Activated CD4-positive, CD25-positive, alpha-beta regulatory T cell treated with anti-CD3 and anti-CD28 coated beads, Interleukin-2, amount 50 U/mL, for 72 hours (primary cell): ENCODE data around the gene LRP1.
A peak's percentile ranks its signal among the peaks of the same experiment; 100 is the strongest.

Experiments
- DNase-seq: peaks from one replicate; pipeline ENCODE4 v3.0.0; 2021

The LRP1 gene

DNA sequence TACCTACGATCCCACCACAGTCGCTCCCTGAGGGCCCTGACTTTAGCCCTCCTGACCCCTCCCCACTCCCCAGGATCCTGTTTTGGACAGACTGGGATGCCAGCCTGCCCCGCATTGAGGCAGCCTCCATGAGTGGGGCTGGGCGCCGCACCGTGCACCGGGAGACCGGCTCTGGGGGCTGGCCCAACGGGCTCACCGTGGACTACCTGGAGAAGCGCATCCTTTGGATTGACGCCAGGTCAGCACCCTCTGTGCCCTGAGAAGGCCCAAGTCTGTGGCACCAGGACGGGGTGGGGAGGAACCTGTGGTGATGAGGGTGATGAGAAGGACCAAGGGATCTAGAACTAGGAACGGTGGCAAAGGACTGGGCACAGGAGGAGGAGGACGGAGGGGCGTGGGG, 49.1 kb downstream of the LRP1 start:
- no peak for DNase-seq

DNA sequence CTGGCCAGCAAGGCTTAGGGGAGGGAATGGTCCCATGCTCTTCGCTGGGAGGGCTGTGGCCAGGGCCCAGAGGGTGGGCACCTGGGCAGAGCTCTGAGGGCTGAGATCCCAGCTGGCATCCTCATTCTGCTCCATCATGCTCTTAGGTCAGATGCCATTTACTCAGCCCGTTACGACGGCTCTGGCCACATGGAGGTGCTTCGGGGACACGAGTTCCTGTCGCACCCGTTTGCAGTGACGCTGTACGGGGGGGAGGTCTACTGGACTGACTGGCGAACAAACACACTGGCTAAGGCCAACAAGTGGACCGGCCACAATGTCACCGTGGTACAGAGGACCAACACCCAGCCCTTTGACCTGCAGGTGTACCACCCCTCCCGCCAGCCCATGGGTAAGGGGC, 49.9 kb downstream of the LRP1 start:
- DNase-seq, result no peak

DNA sequence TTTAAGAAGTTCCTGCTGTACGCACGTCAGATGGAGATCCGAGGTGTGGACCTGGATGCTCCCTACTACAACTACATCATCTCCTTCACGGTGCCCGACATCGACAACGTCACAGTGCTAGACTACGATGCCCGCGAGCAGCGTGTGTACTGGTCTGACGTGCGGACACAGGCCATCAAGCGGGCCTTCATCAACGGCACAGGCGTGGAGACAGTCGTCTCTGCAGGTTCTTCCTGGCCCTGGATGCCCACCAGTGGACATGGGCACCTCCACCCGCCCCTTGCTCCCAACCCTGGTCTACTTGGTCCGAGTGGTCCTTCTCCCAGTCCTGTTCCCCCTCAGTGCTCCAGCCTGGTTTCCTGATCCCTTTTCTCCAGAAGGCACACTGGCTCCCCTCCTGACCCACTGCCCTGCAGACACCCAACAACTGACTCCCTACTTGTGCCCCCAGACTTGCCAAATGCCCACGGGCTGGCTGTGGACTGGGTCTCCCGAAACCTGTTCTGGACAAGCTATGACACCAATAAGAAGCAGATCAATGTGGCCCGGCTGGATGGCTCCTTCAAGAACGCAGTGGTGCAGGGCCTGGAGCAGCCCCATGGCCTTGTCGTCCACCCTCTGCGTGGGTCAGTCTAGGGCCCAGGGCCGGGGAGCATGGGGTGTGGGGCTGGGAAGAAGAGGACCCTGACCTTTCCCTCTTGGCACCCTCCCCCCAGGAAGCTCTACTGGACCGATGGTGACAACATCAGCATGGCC, 51.2 kb downstream of the LRP1 start:
- no peak for DNase-seq

DNA sequence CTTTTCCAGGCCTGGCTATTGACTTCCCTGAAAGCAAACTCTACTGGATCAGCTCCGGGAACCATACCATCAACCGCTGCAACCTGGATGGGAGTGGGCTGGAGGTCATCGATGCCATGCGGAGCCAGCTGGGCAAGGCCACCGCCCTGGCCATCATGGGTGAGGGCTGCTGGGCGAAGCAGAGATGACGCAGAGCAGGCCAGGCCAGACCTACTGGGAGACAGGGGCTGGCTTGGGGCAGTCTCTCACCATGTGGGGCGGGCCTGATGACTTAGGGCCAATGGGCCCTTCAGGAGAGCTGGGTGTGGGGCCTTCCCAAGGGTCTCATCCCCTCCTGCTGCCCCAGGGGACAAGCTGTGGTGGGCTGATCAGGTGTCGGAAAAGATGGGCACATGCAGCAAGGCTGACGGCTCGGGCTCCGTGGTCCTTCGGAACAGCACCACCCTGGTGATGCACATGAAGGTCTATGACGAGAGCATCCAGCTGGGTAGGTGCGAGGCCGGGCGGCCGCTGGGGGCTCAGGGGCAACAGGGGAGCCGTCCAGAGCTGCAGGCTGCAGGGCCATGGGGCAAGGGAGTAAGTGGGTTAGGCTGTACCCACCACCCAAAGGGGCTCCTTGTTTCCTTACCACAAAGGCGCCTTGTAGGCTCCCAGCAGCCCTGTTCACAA, 52.2 kb downstream of the LRP1 start:
- DNase-seq, result no peak

DNA sequence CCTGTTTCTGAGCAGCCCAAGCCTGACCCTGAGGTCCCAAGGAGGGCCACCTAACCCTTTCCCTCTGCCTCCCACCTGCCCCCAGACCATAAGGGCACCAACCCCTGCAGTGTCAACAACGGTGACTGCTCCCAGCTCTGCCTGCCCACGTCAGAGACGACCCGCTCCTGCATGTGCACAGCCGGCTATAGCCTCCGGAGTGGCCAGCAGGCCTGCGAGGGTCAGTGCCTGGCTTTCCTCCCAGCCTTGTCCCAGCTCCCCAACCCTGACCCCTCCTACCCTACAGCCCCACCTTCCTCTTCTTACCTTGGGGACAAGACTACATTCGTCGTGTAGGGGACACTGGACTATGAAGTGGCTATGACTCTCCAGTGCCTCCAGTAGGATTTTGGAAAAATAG, 52.8 kb downstream of the LRP1 start:
- no peak for DNase-seq

DNA sequence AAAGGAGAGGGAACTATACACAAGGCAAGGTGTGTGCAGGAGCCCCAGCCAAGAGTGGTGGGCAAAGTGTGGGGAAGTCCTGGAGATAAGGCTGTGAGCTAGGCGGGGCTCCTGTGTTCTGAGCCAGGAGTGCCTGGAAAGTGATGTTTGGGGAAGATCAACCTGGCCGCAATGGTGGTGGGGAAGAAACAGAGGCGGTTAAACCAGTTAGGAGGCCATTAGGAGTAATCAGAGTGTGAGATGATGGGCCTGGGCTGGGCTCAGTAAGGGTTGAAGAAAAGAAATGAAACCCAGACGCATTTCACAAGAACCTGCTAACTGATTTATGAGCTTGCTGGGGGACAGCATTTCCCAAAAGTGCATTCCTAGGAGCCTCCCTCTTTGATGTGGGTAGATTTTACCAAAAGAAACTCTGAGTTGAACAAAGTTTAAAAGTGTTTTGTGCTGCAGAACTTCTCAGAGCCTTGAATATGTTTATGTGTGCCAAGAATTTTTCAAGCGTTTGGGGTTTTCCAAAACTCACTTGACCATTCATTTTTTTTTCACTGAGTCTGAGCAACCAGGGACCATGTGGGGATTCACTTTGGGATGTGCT, 53.4 kb downstream of the LRP1 start:
- DNase-seq, result no peak

DNA sequence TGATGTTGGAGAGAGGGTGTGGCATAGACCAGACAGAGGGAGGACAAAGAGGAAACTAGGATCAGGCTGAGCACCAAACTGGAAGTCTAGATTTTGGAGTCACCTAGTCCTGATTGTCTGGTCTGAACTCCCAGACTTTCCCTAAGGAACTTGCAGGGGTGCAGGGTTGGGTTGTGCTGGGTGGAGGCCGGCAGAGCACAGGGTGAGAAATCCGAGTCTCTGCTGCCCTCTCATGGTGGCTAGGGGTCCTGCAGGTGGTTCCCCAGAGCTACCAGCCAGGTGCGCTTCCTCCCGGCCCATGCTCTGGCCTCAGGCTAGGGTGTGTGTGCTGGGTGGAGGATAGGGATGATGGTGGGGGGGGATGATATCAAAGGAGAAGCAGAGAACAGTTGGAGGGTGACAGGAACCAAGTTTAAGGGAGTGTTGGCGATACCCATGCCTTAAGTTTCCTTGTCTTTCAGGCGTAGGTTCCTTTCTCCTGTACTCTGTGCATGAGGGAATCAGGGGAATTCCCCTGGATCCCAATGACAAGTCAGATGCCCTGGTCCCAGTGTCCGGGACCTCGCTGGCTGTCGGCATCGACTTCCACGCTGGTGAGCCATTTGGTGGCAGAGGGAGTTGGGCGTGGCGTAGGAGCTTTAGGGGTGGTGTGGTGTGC, 54.8 kb downstream of the LRP1 start:
- peak; percentile 88 for DNase-seq

DNA sequence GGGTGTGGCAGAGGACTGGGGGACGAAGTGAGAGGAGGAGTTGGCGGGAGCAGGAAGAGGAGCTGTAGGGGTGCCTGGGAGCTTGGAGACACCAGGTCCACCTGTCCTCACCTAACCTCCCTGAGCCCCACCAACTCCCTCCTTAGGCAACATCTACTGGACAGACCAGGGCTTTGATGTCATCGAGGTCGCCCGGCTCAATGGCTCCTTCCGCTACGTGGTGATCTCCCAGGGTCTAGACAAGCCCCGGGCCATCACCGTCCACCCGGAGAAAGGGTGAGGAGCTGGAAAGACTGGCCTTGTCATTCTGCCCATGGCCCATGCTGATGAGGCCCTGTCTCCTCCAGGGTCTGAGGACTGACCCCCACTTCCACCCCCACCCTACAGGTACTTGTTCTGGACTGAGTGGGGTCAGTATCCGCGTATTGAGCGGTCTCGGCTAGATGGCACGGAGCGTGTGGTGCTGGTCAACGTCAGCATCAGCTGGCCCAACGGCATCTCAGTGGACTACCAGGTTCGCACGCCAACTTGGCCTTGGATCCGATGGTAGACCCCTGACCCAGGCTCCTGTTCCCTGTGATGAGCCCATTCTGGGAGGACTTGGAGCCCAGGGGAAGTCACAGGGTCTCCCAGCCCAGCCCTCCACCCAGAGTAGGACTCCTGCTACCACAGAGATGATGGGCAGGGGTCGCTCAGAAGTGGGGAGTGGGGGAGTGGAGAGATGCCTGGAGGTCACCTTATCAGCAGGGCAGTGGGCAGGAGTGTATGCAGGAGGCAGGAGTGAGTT, 55.8 kb downstream of the LRP1 start:
- no peak for DNase-seq

DNA sequence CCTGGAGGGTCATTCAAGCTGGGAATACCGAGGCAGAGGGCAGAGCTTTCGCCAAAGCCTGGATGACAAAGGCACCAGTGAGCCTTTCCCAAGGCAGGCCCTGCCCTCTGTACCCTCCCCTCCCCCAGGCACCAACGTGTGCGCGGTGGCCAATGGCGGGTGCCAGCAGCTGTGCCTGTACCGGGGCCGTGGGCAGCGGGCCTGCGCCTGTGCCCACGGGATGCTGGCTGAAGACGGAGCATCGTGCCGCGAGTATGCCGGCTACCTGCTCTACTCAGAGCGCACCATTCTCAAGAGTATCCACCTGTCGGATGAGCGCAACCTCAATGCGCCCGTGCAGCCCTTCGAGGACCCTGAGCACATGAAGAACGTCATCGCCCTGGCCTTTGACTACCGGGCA, 57.1 kb downstream of the LRP1 start:
- no peak for DNase-seq

DNA sequence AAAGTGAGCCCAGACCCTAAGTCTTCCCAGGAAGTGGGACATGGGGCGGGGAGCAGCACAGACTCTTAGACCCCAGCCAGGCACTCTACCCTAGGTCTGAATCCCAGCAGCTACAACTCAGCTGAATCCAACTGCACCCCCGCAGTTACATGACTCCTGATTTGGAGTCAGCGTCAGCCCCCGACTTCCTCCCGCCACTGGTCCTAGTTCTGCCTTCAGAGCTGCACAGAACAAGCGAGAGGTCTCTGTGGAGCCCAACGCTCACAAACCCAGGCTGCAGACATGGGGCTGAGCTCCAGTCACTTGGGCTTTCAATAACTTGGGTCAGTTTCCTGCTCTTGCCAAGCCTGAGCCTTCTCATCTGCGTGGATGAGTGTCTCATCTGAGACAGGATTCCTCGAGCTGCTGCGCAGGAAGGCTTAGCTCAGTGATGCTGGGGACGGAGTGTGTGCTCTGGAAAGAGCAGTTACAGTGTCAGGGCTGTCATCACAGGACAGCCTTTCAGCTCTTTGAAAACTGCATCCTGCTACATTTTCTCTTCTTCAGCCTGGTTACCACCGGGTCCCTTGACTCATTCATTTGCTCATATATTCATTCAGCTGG, 57.7 kb downstream of the LRP1 start:
- DNase-seq, result no peak

DNA sequence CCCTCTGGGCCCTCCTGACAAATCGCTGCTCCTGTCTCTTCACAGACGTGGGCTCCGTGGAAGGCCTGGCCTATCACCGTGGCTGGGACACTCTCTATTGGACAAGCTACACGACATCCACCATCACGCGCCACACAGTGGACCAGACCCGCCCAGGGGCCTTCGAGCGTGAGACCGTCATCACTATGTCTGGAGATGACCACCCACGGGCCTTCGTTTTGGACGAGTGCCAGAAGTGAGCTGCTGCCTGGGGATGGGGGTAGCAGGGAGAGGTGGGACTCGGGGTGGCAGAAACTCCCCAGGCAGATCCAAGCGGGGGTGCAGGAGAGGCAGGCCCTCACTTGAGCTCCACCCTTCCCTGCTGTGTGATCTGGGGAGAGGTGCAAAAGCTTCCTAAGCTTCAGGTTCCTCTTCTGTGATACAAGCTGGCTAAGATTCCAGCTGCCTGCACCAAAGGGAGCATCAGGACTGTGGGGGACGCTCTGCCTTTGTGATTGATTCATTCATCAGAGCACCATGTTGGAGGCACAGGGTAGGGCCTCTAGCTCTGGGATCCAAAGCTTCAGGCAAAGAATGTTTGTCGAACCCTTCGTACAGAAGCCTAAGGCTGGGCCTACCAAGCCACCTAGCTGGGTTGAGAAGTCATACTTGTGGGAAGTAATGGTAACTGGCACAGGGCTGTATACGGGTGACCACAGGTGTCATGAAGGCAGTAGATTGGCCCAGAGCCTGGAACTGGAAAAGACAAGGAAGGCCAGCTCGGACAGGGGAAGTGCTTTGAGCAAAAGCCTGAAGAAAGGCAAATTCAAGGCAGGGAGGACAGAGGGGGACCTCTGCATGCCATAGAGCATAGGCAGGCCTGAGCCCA, 59.2 kb downstream of the LRP1 start:
- DNase-seq, result no peak

DNA sequence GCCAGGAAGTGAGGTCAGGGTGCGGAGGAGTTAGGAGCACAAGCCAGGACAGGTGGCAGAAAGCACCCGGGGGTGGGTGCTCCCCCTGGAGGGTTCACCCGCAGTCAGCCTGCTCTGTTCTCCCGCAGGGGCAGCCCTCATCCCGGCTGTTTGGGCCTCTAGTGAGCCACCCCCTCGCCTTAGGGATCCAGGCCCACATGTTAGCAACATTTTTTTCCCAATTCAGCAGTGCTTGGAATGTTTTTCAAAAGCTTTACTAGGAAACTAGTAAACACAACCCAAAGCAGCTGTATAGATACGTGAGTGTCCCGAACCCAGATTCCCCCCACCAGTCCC, 59.8 kb downstream of the LRP1 start:
- no peak for DNase-seq

DNA sequence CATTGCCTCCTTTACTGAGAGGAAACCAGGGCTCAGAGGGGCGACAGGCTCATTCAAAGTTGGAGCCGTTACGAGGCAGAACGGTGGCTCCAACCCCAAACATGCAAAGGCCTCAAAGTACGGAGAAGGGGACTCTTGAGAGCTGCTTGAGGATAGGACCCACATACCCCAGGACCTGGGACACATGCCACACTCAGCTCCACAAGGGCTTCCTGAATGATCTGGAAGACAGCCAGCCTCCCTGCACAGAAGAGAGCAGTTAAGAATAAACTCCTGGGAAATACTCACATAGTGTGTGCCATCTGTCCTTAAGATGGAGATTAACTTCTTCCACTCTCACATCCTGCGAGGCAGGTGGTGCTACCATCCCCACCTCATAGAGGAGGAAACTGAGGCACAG, 61.8 kb downstream of the LRP1 start:
- no peak for DNase-seq

DNA sequence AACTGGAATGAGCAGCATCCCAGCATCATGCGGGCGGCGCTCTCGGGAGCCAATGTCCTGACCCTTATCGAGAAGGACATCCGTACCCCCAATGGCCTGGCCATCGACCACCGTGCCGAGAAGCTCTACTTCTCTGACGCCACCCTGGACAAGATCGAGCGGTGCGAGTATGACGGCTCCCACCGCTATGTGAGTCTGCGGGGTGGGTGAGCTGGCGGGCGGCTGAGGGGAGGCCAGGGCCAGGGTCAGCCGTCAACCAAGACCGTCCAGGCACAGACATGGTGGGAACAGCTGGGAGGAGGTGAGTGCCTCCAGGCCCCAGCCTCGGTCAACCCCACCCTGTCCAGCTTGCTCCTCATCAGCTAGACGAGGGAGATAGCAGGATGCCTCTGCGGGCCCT, 62.5 kb downstream of the LRP1 start:
- DNase-seq, result no peak

DNA sequence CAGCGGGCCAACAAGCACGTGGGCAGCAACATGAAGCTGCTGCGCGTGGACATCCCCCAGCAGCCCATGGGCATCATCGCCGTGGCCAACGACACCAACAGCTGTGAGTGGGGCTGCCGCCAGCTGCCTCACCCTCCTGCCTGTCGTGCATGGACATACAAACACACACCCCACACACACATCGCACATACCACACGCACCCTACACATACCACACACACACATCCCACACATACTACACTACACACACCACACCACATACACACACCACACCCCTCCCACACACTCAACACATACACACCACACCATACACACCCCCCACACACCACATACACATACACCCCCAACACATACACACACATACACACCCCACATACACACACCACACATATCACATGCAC, 63.1 kb downstream of the LRP1 start:
- no peak for DNase-seq

DNA sequence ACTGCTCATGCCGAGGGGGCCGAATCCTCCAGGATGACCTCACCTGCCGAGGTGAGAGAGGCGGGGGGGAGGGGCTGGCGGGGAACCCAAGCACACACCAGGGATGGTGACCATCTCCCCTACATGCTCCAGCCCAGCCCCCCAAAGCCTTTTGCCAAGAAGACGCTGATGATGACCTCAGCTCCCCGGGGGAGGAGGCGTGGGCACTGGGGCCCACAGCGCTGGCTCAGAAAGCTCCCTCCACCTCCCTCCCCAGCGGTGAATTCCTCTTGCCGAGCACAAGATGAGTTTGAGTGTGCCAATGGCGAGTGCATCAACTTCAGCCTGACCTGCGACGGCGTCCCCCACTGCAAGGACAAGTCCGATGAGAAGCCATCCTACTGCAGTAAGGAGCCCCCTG, 64.6 kb downstream of the LRP1 start:
- no peak for DNase-seq

DNA sequence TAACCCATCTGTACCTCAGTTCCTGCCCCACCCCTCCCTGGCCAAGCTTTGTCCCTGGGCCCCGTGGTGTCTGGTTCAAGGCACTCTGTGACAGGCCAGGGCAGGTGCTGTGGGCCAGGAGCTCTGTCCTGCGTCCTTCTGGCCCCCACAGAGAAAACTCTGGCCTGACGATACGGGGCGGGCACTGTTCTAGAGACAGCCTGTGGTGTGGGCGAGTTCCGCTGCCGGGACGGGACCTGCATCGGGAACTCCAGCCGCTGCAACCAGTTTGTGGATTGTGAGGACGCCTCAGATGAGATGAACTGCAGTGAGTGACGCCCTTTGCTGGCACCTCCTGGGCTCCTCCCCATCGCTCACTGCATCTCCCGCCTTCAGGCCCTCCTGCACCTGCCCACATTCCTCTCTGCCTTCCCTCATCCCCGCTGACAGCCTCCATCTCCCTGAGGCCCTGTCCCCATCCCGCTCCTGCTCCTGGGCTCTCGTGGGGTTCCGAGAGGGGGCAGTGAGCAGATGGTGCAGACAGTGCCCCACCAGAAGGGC, 65.5 kb downstream of the LRP1 start:
- no peak for DNase-seq

DNA sequence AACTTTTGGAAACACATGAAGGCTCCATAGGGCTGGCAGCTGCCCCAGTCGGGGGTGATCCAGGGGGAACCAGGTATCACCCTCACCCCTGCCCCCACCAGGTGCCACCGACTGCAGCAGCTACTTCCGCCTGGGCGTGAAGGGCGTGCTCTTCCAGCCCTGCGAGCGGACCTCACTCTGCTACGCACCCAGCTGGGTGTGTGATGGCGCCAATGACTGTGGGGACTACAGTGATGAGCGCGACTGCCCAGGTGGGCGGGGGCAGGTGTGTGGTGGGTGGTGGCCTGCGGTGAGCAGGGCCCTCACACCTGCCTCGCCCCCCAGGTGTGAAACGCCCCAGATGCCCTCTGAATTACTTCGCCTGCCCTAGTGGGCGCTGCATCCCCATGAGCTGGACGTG, 66.0 kb downstream of the LRP1 start:
- DNase-seq, result no peak

DNA sequence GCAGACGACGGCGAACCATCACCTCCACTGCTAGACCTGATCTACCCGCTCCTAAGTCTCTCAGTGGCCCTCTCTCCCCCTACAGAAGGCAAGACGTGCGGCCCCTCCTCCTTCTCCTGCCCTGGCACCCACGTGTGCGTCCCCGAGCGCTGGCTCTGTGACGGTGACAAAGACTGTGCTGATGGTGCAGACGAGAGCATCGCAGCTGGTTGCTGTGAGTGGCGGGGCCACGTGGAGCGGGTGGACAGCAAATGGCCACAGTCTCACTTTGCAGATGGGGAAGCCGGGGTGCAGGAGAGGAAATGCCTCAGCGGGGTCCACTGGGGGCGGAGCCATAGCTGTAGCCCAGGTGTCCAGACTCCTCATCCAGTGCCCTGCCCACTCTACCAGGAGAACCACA, 66.9 kb downstream of the LRP1 start:
- no peak for DNase-seq

DNA sequence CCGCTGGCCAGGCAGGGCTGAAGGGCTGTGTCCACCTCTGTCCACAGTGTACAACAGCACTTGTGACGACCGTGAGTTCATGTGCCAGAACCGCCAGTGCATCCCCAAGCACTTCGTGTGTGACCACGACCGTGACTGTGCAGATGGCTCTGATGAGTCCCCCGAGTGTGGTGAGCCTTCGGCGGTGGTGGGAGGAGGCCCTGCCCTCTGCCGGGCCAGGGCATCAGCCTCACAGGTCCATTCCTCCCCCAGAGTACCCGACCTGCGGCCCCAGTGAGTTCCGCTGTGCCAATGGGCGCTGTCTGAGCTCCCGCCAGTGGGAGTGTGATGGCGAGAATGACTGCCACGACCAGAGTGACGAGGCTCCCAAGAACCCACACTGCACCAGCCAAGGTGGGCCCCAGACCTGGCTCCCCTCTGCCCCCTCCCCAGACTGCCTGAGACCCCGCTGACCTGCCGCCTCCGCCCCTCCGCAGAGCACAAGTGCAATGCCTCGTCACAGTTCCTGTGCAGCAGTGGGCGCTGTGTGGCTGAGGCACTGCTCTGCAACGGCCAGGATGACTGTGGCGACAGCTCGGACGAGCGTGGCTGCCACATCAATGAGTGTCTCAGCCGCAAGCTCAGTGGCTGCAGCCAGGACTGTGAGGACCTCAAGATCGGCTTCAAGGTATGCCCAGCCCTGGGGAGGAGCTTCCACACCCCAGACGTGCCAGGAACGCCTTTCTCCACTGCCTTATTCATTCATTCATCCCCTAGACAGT, 67.5 kb downstream of the LRP1 start:
- DNase-seq, result no peak

DNA sequence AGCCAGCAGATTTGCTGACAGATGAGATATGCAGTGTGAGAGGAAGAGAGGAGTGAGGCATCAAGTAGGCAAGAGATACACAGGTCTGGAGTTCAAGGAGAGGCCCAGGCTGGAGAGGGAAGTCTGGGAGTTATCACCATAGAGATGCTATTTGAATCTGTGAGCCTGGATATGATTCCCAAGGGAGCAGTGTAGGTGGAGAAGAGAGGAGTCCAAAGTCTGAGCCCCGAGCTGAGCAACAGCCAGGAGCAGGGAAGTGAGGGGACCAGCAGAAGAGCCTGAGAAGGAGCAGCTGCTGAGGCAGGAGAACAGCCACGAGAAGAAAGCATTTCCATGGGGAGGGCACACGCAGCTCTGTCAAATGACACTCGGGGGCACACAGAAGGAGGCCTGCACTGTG, 68.2 kb downstream of the LRP1 start:
- no peak for DNase-seq
